Loucy (cell line): Measurements from ENCODE around the gene EPG5.
"Not testable (repeated sequence)": the region's sequence is repeated elsewhere in the genome, so short reads cannot be mapped to it uniquely, and the experiment has no call there.

Experiments
- H2AFZ ChIP-seq: fragments of 200-600 bp; sonication (generic); 2 replicates; pipeline ENCODE4 v1.6.0; 2016; ENCODE audit warnings: antibody characterized with exemption, mild to moderate bottlenecking, low read length, moderate library complexity
- H3F3A ChIP-seq: fragments of 200-600 bp; 2 replicates; pipeline ENCODE4 v1.6.0; 2016; ENCODE audit warnings: antibody characterized with exemption, low read depth, mild to moderate bottlenecking
- H3K27me3 ChIP-seq: fragments of 200-600 bp; sonication (generic); 2 replicates; pipeline ENCODE4 v1.6.1; 2014; ENCODE audit warnings: low read length, mild to moderate bottlenecking; ENCODE audit not compliant: insufficient read depth, poor library complexity, severe bottlenecking
- H3K36me3 ChIP-seq: fragments of 200-600 bp; sonication (generic); 2 replicates; pipeline ENCODE4 v1.6.1; 2016; ENCODE audit warnings: low read length; ENCODE audit not compliant: insufficient read depth
- H3K4me1 ChIP-seq: fragments of 200-600 bp; sonication (generic); 2 replicates; pipeline ENCODE4 v1.5.1; 2014; ENCODE audit warnings: low read length, mild to moderate bottlenecking; ENCODE audit not compliant: insufficient read depth, poor library complexity, severe bottlenecking
- H3K4me2 ChIP-seq: fragments of 200-600 bp; sonication (generic); 2 replicates; pipeline ENCODE4 v1.6.0; 2014; ENCODE audit warnings: antibody characterized with exemption, low read length, low read depth, mild to moderate bottlenecking; ENCODE audit not compliant: poor library complexity, severe bottlenecking
- H3K4me3 ChIP-seq: fragments of 200-600 bp; sonication (generic); 2 replicates; pipeline ENCODE4 v1.5.1; 2014; ENCODE audit warnings: low read length, mild to moderate bottlenecking, mixed read lengths; ENCODE audit not compliant: poor library complexity, severe bottlenecking
- H3K79me2 ChIP-seq: fragments of 200-600 bp; sonication (generic); 2 replicates; pipeline ENCODE4 v1.6.1; 2014; ENCODE audit warnings: low read length; ENCODE audit not compliant: insufficient read depth
- H3K9ac ChIP-seq: fragments of 200-600 bp; sonication (generic); 2 replicates; pipeline ENCODE4 v1.6.0; 2014; ENCODE audit warnings: mild to moderate bottlenecking, low read depth, low read length, moderate library complexity; ENCODE audit not compliant: poor library complexity, severe bottlenecking
- H3K9me2 ChIP-seq: fragments of 200-600 bp; sonication (generic); replicated peaks from 2 replicates; pipeline ENCODE4 v1.6.1; 2016; ENCODE audit warnings: low read depth, low read length, mixed read lengths
- H3K9me3 ChIP-seq: fragments of 200-600 bp; sonication (generic); 2 replicates; pipeline ENCODE4 v1.6.1; 2014; ENCODE audit warnings: mild to moderate bottlenecking, antibody characterized with exemption, low read length, low read depth; ENCODE audit not compliant: insufficient read depth
- H4K20me1 ChIP-seq: fragments of 200-600 bp; sonication (generic); 2 replicates; pipeline ENCODE4 v1.6.0; 2014; ENCODE audit warnings: antibody characterized with exemption, low read length, mild to moderate bottlenecking; ENCODE audit not compliant: insufficient read depth, poor library complexity, severe bottlenecking
- CTCF ChIP-seq: fragments of 200-600 bp; sonication (generic); conservative IDR thresholded peaks from 2 replicates; pipeline ENCODE4 v1.5.1; 2014; ENCODE audit warnings: mild to moderate bottlenecking, antibody characterized with exemption, low read length
- EZH2phosphoT487 ChIP-seq: fragments of 200-600 bp; IDR thresholded peaks from 2 replicates; pipeline ENCODE4 v1.6.1; 2018; ENCODE audit warnings: antibody characterized with exemption, mild to moderate bottlenecking, moderate library complexity, borderline replicate concordance

Gene EPG5

GRCh38 chr18:45807144-45807543 lies 160.0 kb downstream of the EPG5 start:
- H3K79me2 ChIP-seq, H3F3A ChIP-seq, H3K9me2 ChIP-seq, H3K27me3 ChIP-seq, H3K36me3 ChIP-seq, H4K20me1 ChIP-seq, H3K4me3 ChIP-seq: not testable (repeated sequence)
- Histone ChIP-seq H2AFZ (peak overlapping the region; percentile 80), H3K4me2 (peak overlapping the region; percentile 14), H3K9ac (peak overlapping the region; percentile 28), H3K4me1 (peaks cover 24% of the 10 kb centered on the region), H3K9me3 (peaks cover 18% of the 10 kb centered on the region; the same call in 1 of the 2 replicates)
- peak; percentile 67 for TF ChIP-seq CTCF

GRCh38 chr18:45806226-45806625 lies 160.9 kb downstream of the EPG5 start:
- H3K79me2 ChIP-seq, result no peaks in the 10 kb centered on the region
- H3F3A ChIP-seq, result no peaks in the 10 kb centered on the region
- peak overlapping the region; percentile 28 for H3K9ac ChIP-seq
- H3K9me3 ChIP-seq, result peaks cover 18% of the 10 kb centered on the region; the same call in 1 of the 2 replicates
- no peaks in the 10 kb centered on the region for H3K36me3 ChIP-seq
- H4K20me1 ChIP-seq, result no peaks in the 10 kb centered on the region
- peak overlapping the region; percentile 80; the same call in 1 of the 2 replicates for H2AFZ ChIP-seq
- no peaks in the 10 kb centered on the region for H3K9me2 ChIP-seq
- no peaks in the 10 kb centered on the region for H3K27me3 ChIP-seq
- peaks cover 33% of the 10 kb centered on the region for H3K4me1 ChIP-seq
- no peak overlapping the region for H3K4me3 ChIP-seq
- TF ChIP-seq CTCF (no peak), EZH2phosphoT487 (no peak)
- peak overlapping the region; percentile 14 for H3K4me2 ChIP-seq

GRCh38 chr18:45805551-45805950 lies 161.6 kb downstream of the EPG5 start:
- Histone ChIP-seq H3K4me2 (no peak overlapping the region), H4K20me1 (no peaks in the 10 kb centered on the region), H3K9ac (no peak overlapping the region), H3K9me3 (peaks cover 18% of the 10 kb centered on the region; the same call in 1 of the 2 replicates), H3K36me3 (no peaks in the 10 kb centered on the region), H3F3A (no peaks in the 10 kb centered on the region), H3K4me1 (peaks cover 35% of the 10 kb centered on the region), H3K27me3 (no peaks in the 10 kb centered on the region), H2AFZ (no peak overlapping the region), H3K9me2 (no peaks in the 10 kb centered on the region), H3K79me2 (no peaks in the 10 kb centered on the region), H3K4me3 (no peak overlapping the region)
- TF ChIP-seq CTCF (no peak), EZH2phosphoT487 (no peak)
